Mononuclear cell (primary cell): Measurements from ENCODE around the gene POLR2J3. TPM values are rescaled to one million over a fixed set of nuclear protein-coding genes. Genes with fewer than 3 reads are reported as not detected.
"Not testable (repeated sequence)": the region's sequence is repeated elsewhere in the genome, so short reads cannot be mapped to it uniquely, and the experiment has no call there.

Experiments used
- H3K27me3 ChIP-seq: 2 replicates; pipeline ENCODE4 v1.6.0; 2011; ENCODE audit warnings: low read length, control low read depth; ENCODE audit not compliant: insufficient read depth
- H3K4me1 ChIP-seq: 2 replicates; pipeline ENCODE4 v1.5.1; 2011; ENCODE audit warnings: mild to moderate bottlenecking, low read length, control low read depth; ENCODE audit not compliant: insufficient read depth
- H3K4me3 ChIP-seq: 2 replicates; pipeline ENCODE4 v1.5.1; 2011; ENCODE audit warnings: mild to moderate bottlenecking, low read length, moderate library complexity
- H3K9me3 ChIP-seq: 2 replicates; pipeline ENCODE4 v1.5.1; 2011; ENCODE audit warnings: low read depth, mild to moderate bottlenecking, control low read depth, low read length
- total RNA-seq: library from RNA; depleted of rRNA; stranded (reverse); fragments of >200 nt; gene quantifications from one replicate; pipeline ENCODE4 v1.2.3, GENCODE V29; 2012

The POLR2J3 gene
- total RNA-seq, 1 donor = 115 TPM

- not testable (repeated sequence) for H3K9me3 ChIP-seq, H3K4me1 ChIP-seq, H3K4me3 ChIP-seq, H3K27me3 ChIP-seq
Observed at GRCh38 chr7:102599699-102600098, 27.3 kb upstream of the POLR2J3 start.

- not testable (repeated sequence) for H3K9me3 ChIP-seq, H3K27me3 ChIP-seq, H3K4me3 ChIP-seq, H3K4me1 ChIP-seq
Observed at GRCh38 chr7:102596036-102596435, 23.7 kb upstream of the POLR2J3 start.

GRCh38 chr7:102593637-102594334 lies 21.4 kb upstream of the POLR2J3 start:
- not testable (repeated sequence) for H3K27me3 ChIP-seq, H3K4me3 ChIP-seq, H3K9me3 ChIP-seq, H3K4me1 ChIP-seq

DNA sequence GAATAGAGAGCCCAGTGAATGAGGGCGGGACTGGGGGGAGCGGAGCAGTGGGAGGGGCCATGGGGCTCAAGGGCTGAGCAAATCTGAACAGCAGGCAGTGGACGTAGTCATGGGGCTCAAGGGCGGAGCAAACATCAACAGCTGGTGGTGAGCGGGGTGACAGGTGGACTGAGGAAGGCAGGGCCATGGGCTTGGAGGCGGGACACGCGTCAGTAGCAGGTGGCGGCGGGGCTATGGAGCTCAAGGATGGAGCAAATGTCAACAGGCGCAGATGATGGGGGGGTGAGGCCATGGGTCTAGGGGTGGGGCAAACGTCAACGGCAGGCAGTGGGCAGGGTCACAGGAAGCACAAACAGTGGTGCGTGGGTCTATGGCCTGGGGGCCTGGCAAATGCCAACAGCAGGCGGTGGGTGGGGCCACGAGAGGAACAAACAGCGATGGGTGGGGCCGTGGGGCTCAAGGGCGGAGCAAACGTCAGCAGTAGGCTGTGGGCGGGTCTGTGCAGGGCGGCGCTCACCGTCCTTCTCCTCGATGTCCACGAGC lies 20.2 kb upstream of the POLR2J3 start:
- H3K4me1 ChIP-seq, H3K27me3 ChIP-seq, H3K4me3 ChIP-seq, H3K9me3 ChIP-seq: not testable (repeated sequence)

- not testable (repeated sequence) for H3K27me3 ChIP-seq, H3K4me3 ChIP-seq, H3K9me3 ChIP-seq, H3K4me1 ChIP-seq
Observed at GRCh38 chr7:102589857-102590256, 17.5 kb upstream of the POLR2J3 start.

DNA sequence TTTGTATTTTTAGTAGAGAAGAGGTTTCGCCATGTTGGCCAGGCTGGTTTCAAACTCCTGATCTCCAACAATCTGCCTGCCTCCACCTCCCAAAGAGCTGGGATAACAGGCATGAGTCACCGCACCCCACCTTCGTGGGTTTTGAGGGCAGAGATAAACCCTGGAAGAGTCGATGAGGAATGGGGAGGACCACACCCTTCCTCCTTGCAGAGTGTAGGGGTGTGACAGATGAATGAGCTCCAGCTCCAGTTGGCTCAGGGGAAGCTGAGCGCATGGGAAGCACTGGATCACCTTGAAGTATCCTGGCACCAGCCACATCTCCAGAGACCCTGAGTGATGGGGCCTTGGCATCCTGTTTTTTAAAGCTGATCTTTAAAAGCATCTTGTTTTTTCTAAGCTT lies 11.1 kb upstream of the POLR2J3 start:
- H3K27me3 ChIP-seq, H3K9me3 ChIP-seq, H3K4me3 ChIP-seq, H3K4me1 ChIP-seq: not testable (repeated sequence)

- not testable (repeated sequence) for H3K27me3 ChIP-seq, H3K4me3 ChIP-seq, H3K9me3 ChIP-seq
Observed at GRCh38 chr7:102581722-102582121, 9.3 kb upstream of the POLR2J3 start.

GRCh38 chr7:102578486-102578885 lies 6.1 kb upstream of the POLR2J3 start:
- not testable (repeated sequence) for H3K4me1 ChIP-seq, H3K27me3 ChIP-seq, H3K4me3 ChIP-seq, H3K9me3 ChIP-seq

More at GRCh38 chr7:102581722-102582121, 9.3 kb upstream of the POLR2J3 start:
- not testable (repeated sequence) for H3K4me1 ChIP-seq

DNA sequence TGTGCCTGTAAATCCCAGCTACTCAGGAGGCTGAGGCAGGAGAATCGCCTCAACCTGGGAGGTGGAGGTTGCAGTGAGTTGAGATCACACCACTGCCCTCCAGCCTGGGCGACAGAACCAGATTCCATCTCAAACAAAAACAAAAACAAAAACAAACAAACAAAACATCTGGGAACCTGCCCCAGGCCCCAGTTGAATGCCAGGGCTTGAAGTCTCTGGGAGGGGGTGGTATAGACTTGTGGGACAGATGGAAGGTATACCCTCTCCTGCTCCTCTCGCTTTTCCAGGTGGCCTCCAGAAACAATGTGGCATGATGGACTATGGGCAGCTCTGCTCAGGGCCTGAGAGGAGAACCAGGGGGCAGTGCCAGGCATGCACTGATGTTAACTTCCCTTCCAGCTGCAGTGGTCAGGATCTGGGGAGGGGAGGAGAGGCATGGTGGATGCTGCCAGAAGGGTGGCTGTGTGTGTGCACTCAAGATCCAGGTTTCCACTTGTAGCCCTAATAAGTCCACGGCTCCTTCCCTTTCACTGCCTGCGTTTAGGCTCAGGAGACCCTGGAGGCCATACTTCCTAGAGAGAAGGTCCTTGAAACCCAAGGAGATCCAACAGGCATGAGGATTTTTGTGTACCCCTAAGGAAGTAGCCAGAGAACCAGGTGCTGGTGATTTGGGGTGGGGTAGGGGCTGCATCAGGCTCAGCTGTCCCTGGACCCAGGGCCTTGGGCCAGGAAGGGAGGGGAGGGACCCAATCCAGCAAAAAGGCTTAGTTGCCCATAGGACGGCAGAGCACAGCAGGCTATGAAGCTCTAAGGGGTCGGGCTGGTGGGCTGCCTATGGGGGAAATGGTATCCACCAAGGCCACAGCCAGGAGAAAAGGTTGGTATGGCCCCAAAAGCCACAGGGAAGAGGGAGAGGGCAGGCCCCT lies 5.2 kb upstream of the POLR2J3 start:
- not testable (repeated sequence) for H3K9me3 ChIP-seq, H3K27me3 ChIP-seq, H3K4me3 ChIP-seq, H3K4me1 ChIP-seq

DNA sequence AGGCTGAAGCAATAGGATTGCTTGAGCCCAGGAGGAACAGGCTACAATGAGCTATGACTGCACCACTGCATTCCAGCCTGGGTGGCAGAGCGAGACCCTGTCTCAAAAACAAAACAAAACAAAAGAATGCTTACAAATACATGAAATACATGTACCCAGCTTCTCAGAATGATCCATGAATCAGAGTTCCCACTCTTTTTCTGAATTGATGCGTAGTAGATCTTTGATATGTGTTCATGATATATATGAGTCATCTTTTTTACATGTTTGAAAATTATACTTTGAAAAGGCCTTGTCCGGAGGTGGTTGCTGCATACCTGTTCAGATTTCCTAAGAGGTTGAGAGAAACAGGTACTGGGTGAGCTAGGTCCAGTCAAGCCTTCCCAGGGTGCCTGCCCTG lies 4.0 kb upstream of the POLR2J3 start:
- H3K4me1 ChIP-seq, H3K27me3 ChIP-seq, H3K4me3 ChIP-seq, H3K9me3 ChIP-seq: not testable (repeated sequence)

- H3K4me1 ChIP-seq, H3K27me3 ChIP-seq, H3K4me3 ChIP-seq, H3K9me3 ChIP-seq: not testable (repeated sequence)
Observed at GRCh38 chr7:102574607-102575006, 2.2 kb upstream of the POLR2J3 start.

GRCh38 chr7:102568620-102569019 lies 3.8 kb downstream of the POLR2J3 start:
- H3K9me3 ChIP-seq, H3K27me3 ChIP-seq, H3K4me3 ChIP-seq, H3K4me1 ChIP-seq: not testable (repeated sequence)

DNA sequence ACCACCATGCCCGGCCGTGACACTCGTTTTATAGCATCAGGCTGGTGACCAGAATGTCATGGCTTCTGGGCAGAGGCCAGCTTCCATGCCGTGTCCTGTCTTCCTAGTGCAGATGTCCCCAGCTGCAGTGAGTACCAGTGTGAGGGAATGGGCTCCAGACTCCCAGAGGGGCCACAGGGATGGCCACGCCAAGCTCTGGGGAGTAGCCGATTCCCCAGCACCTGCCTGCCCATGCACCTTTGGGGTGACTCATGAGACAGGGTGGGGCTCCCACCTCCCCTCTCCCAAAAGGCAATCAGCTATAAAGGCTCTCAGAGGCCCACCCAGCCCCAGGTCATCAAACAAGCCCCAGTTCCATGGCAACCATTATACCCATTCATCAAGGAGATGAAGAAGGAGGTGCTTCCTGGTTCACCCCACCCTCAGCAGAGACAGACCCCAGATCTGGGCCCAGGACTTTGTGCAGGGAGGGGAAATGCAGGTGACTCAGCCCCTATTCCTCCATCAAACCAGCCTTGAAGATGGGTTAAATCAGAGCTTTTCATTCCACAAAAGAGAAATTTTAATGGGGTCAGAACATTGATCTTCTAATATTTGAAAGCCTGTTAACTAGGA lies 21.5 kb downstream of the POLR2J3 start, which contains the start of gene SPDYE2:
Gene SPDYE2 (plus strand): TSS at position 419 of the 615 bp plus-strand sequence. CDS start 2,030 bp downstream, outside the sequence.
- H3K4me1 ChIP-seq, H3K27me3 ChIP-seq, H3K9me3 ChIP-seq, H3K4me3 ChIP-seq: not testable (repeated sequence)

DNA sequence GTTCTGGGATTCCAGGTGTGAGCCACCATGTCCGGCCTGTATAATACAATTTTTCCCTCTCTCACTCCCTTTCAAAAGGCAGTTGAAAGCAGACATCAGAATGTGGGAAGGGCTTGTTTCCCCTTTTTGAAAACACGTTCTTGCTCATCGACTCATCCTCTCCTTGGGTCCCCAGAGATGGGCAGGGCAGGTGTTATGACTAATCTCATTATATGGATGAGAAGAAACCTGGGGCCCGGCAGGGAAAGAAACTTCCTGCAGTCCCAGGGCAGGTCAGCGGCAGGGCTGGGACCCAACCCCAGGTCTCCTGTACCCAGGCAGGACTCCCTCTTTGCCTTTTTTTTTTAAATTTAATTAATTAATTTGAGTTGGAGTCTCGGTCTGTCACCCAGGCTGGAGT lies 26.0 kb downstream of the POLR2J3 start:
- not testable (repeated sequence) for H3K4me1 ChIP-seq, H3K4me3 ChIP-seq, H3K27me3 ChIP-seq, H3K9me3 ChIP-seq

DNA sequence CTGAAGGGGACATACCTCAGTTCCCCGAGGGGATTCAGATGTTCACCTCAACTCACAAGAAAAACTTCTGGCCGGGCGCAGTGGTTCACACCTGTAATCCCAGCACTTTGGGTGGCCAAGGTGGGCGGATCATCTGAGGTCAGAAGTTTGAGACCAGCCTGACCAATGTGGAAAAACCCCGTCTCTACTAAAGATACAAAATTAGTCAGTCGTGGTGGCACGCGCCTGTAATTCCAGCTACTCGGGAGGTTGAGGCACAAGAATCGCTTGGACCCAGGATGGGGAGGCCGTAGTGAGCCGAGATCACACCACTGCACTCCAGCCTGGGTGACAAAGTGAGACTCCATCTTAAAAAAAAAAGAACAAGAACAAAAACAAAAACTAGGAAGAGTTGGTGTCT lies 27.1 kb downstream of the POLR2J3 start:
- H3K4me1 ChIP-seq, H3K27me3 ChIP-seq, H3K9me3 ChIP-seq, H3K4me3 ChIP-seq: not testable (repeated sequence)
